Karpas-422 (cell line): ENCODE results near the gene GPC5. TPM values are rescaled to one million over a fixed set of nuclear protein-coding genes. Genes with fewer than 3 reads are reported as not detected.
"Not testable (repeated sequence)": the region's sequence is repeated elsewhere in the genome, so short reads cannot be mapped to it uniquely, and the experiment has no call there.

ENCODE experiments used
- DNase-seq: peaks from one replicate; pipeline ENCODE4 v3.0.0-alpha.2; 2015
- H2AFZ ChIP-seq: fragments of 200-600 bp; sonication (generic); 2 replicates; pipeline ENCODE4 v1.6.1; 2014; ENCODE audit warnings: antibody characterized with exemption, low read length, mixed read lengths
- H3K27ac ChIP-seq: fragments of 200-600 bp; sonication (generic); 2 replicates; pipeline ENCODE4 v1.5.1; 2014; ENCODE audit warnings: mild to moderate bottlenecking, low read length, moderate library complexity
- H3K27me3 ChIP-seq: fragments of 200-600 bp; sonication (generic); 2 replicates; pipeline ENCODE4 v1.6.1; 2014; ENCODE audit warnings: low read length, mixed read lengths
- H3K36me3 ChIP-seq: fragments of 200-600 bp; sonication (generic); 2 replicates; pipeline ENCODE4 v1.6.1; 2014; ENCODE audit warnings: low read length, mixed read lengths; ENCODE audit not compliant: insufficient read depth
- H3K4me1 ChIP-seq: fragments of 200-600 bp; sonication (generic); 2 replicates; pipeline ENCODE4 v1.6.1; 2014; ENCODE audit warnings: mild to moderate bottlenecking, low read length, mixed read lengths
- H3K4me2 ChIP-seq: fragments of 200-600 bp; sonication (generic); 2 replicates; pipeline ENCODE4 v1.6.1; 2014; ENCODE audit warnings: low read length, low read depth, mild to moderate bottlenecking; ENCODE audit not compliant: poor library complexity, severe bottlenecking
- H3K4me3 ChIP-seq: fragments of 200-600 bp; sonication (generic); 2 replicates; pipeline ENCODE4 v1.5.1; 2014; ENCODE audit warnings: mild to moderate bottlenecking, antibody characterized with exemption, low read length, mixed read lengths
- H3K79me2 ChIP-seq: fragments of 200-600 bp; sonication (generic); 2 replicates; pipeline ENCODE4 v1.6.1; 2014; ENCODE audit warnings: mild to moderate bottlenecking, low read length, mixed read lengths
- H3K9ac ChIP-seq: fragments of 200-600 bp; sonication (generic); 2 replicates; pipeline ENCODE4 v1.6.0; 2014; ENCODE audit warnings: low read length
- H3K9me2 ChIP-seq: fragments of 200-600 bp; sonication (generic), shearing (Covaris generic); replicated peaks from 2 replicates; pipeline ENCODE4 v1.6.0; 2014; ENCODE audit warnings: mild to moderate bottlenecking, low read length, moderate library complexity; ENCODE audit not compliant: insufficient read depth
- H3K9me3 ChIP-seq: fragments of 300-700, 200-600 bp; sonication (generic); 2 replicates; pipeline ENCODE4 v1.6.1; 2014; ENCODE audit warnings: low read length, mixed read lengths
- H4K20me1 ChIP-seq: fragments of 200-600 bp; sonication (generic); 2 replicates; pipeline ENCODE4 v1.6.1; 2014; ENCODE audit warnings: mild to moderate bottlenecking, antibody characterized with exemption, low read length, low read depth; ENCODE audit not compliant: insufficient read depth
- total RNA-seq: library from RNA; depleted of rRNA; stranded (reverse); fragments of >200 nt; shearing (Covaris generic); gene quantifications from 2 replicates; pipeline ENCODE4 v1.2.3, GENCODE V29; 2014; ENCODE audit warnings: low replicate concordance

GPC5 gene
- total RNA-seq, 1 experiment from 2014 or later, result not detected

DNA sequence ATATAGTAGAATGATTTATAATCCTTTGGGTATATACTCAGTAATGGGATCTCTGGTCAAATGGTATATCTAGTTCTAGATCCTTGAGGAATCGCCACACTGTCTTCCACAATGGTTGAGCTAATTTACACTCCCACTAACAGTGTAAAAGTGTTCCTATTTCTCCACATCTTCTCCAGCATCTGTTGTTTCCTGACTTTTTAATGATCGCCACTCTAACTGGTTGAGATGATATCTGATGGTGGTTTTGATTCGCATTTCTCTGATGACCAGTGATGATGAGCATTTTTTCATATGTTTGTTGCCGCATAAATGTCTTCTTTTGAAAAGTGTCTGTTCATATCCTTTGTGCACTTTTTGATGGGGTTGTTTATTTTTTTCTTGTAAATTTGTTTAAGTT, 1140.7 kb downstream of the GPC5 start:
- not testable (repeated sequence) for H4K20me1 ChIP-seq, H3K27ac ChIP-seq, H3K27me3 ChIP-seq, H3K4me3 ChIP-seq, H3K36me3 ChIP-seq, H3K4me1 ChIP-seq, H2AFZ ChIP-seq, H3K4me2 ChIP-seq, H3K9ac ChIP-seq, H3K9me2 ChIP-seq, DNase-seq, H3K79me2 ChIP-seq
- peaks cover 35% of the 10 kb centered on the region for H3K9me3 ChIP-seq

DNA sequence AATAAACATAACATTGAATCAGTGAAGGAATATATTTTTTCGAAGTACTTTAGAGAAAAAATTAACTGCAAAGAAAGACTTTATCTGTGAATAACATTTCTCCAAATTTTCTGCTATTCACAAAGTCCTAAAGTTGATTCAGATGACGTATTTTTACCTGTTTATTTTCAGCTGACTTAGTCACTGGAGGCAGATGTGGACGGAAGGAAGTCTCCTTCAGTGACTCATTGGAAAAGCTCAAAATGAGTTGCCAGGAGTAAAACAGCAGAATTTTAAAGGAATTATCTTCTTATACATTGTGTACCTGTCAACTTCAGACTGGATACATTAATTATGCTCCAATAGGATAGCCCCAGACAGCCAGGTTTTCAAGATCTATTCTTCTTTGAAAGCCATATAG, 1148.8 kb downstream of the GPC5 start:
- no peaks in the 10 kb centered on the region for H3K4me1 ChIP-seq
- H3K27me3 ChIP-seq, result no peaks in the 10 kb centered on the region
- no peaks in the 10 kb centered on the region for H3K9me2 ChIP-seq
- DNase-seq, result no peak
- no peak overlapping the region for H3K27ac ChIP-seq
- no peaks in the 10 kb centered on the region for H3K79me2 ChIP-seq
- no peaks in the 10 kb centered on the region for H4K20me1 ChIP-seq
- H3K4me2 ChIP-seq, result no peak overlapping the region
- peaks cover 27% of the 10 kb centered on the region; the same call in 1 of the 2 replicates for H3K9me3 ChIP-seq
- H3K36me3 ChIP-seq, result no peaks in the 10 kb centered on the region
- no peak overlapping the region for H3K9ac ChIP-seq
- H2AFZ ChIP-seq, result no peak overlapping the region
- H3K4me3 ChIP-seq, result no peak overlapping the region

- Histone ChIP-seq H3K36me3 (no peaks in the 10 kb centered on the region), H3K27me3 (no peaks in the 10 kb centered on the region), H2AFZ (no peak overlapping the region), H3K79me2 (no peaks in the 10 kb centered on the region), H3K4me2 (no peak overlapping the region), H3K4me1 (no peaks in the 10 kb centered on the region), H3K9me3 (peaks cover 28% of the 10 kb centered on the region), H4K20me1 (no peaks in the 10 kb centered on the region), H3K9me2 (no peaks in the 10 kb centered on the region), H3K27ac (no peak overlapping the region), H3K9ac (no peak overlapping the region), H3K4me3 (no peak overlapping the region)
- DNase-seq, result no peak
Observed at GRCh38 chr13:92549276-92549675, 1150.9 kb downstream of the GPC5 start.

GRCh38 chr13:92553470-92554114, 1155.2 kb downstream of the GPC5 start:
- no peaks in the 10 kb centered on the region for H4K20me1 ChIP-seq
- no peaks in the 10 kb centered on the region for H3K27me3 ChIP-seq
- H3K9me3 ChIP-seq, result peaks cover 44% of the 10 kb centered on the region
- no peak for DNase-seq
- no peak overlapping the region for H2AFZ ChIP-seq
- no peak overlapping the region for H3K4me2 ChIP-seq
- H3K9me2 ChIP-seq, result no peaks in the 10 kb centered on the region
- no peaks in the 10 kb centered on the region for H3K4me1 ChIP-seq
- no peak overlapping the region for H3K9ac ChIP-seq
- H3K36me3 ChIP-seq, result no peaks in the 10 kb centered on the region
- H3K79me2 ChIP-seq, result no peaks in the 10 kb centered on the region
- no peak overlapping the region for H3K27ac ChIP-seq
- H3K4me3 ChIP-seq, result no peak overlapping the region

DNA sequence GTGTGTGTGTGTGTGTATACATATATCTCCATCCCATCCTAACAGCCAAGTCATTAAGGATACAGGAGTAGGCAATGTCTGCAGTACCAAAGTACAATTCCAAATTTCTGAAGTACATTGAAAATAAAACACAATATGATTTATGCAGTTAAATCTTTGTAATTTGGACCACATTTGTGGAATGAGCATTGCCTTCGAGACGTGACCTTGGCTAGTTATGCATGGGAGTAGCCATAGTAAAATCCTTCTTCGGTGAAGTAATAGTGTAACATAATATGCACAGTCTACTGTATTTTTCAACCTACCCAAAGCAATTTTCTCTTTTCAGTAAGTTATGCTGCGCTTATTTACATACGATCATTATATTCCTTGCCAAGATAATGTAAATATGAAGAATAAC, 1162.5 kb downstream of the GPC5 start:
- no peaks in the 10 kb centered on the region for H3K36me3 ChIP-seq
- no peaks in the 10 kb centered on the region for H3K4me1 ChIP-seq
- H3K4me3 ChIP-seq, result no peak overlapping the region
- H2AFZ ChIP-seq, result no peak overlapping the region
- H3K9me2 ChIP-seq, result no peaks in the 10 kb centered on the region
- H3K9me3 ChIP-seq, result peaks cover 24% of the 10 kb centered on the region
- H3K9ac ChIP-seq, result no peak overlapping the region
- DNase-seq, result no peak
- H3K4me2 ChIP-seq, result no peak overlapping the region
- H3K27ac ChIP-seq, result no peak overlapping the region
- H4K20me1 ChIP-seq, result no peaks in the 10 kb centered on the region
- H3K79me2 ChIP-seq, result no peaks in the 10 kb centered on the region
- H3K27me3 ChIP-seq, result no peaks in the 10 kb centered on the region

DNA sequence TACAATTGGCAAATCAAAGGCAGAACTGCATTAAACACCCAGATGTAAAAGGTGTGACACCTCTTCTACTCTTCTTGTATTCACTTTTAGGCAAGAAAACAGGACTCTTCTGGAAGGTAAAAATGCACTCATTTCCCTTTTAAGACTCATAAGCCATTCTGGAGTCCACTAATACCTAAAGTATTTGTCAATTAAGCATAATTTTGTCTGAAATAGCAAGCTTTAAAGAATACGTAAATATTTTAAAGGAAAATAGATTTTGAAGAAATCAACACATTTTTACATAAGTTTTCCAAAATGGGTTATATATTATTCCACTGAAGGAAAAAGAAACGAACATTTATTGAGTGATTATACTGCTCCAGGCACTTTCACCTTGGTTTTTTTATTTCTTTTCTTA, 1166.5 kb downstream of the GPC5 start:
- no peaks in the 10 kb centered on the region for H3K36me3 ChIP-seq
- no peak overlapping the region for H3K4me2 ChIP-seq

GRCh38 chr13:92566767-92567166, 1168.3 kb downstream of the GPC5 start:
- Histone ChIP-seq H2AFZ (no peak overlapping the region), H3K36me3 (no peaks in the 10 kb centered on the region), H3K4me1 (no peaks in the 10 kb centered on the region), H3K79me2 (no peaks in the 10 kb centered on the region), H3K27me3 (no peaks in the 10 kb centered on the region), H3K9me3 (peaks cover 15% of the 10 kb centered on the region; the same call in 1 of the 2 replicates), H3K9ac (no peak overlapping the region), H3K4me2 (no peak overlapping the region), H4K20me1 (no peaks in the 10 kb centered on the region), H3K27ac (no peak overlapping the region), H3K4me3 (no peak overlapping the region), H3K9me2 (no peaks in the 10 kb centered on the region)
- no peak for DNase-seq

More for the DNA sequence above, 1166.5 kb downstream of the GPC5 start:
- no peaks in the 10 kb centered on the region for H4K20me1 ChIP-seq
- no peak for DNase-seq
- H3K9me2 ChIP-seq, result no peaks in the 10 kb centered on the region
- H3K9ac ChIP-seq, result no peak overlapping the region
- no peaks in the 10 kb centered on the region for H3K79me2 ChIP-seq
- H3K4me1 ChIP-seq, result no peaks in the 10 kb centered on the region
- H2AFZ ChIP-seq, result no peak overlapping the region
- no peaks in the 10 kb centered on the region for H3K27me3 ChIP-seq
- H3K4me3 ChIP-seq, result no peak overlapping the region
- peaks cover 12% of the 10 kb centered on the region; the same call in 1 of the 2 replicates for H3K9me3 ChIP-seq
- H3K27ac ChIP-seq, result no peak overlapping the region

GRCh38 chr13:92572190-92572589, 1173.8 kb downstream of the GPC5 start:
- H3K4me1 ChIP-seq, result no peaks in the 10 kb centered on the region
- H3K79me2 ChIP-seq, result no peaks in the 10 kb centered on the region
- no peaks in the 10 kb centered on the region for H3K36me3 ChIP-seq
- H3K9me2 ChIP-seq, result no peaks in the 10 kb centered on the region
- no peak overlapping the region for H3K4me3 ChIP-seq
- H3K27me3 ChIP-seq, result no peaks in the 10 kb centered on the region
- no peaks in the 10 kb centered on the region for H4K20me1 ChIP-seq
- DNase-seq, result no peak
- peaks cover 22% of the 10 kb centered on the region for H3K9me3 ChIP-seq
- no peak overlapping the region for H3K27ac ChIP-seq
- H3K4me2 ChIP-seq, result no peak overlapping the region
- no peak overlapping the region for H2AFZ ChIP-seq
- no peak overlapping the region for H3K9ac ChIP-seq
